HUES48 (cell line): ENCODE measurements around the gene CYP46A1.
A peak's percentile ranks its signal among the peaks of the same experiment; 100 is the strongest.

Source experiments
- H3K27ac ChIP-seq: one replicate; pipeline ENCODE4 v1.7.0; 2013; ENCODE audit warnings: low read depth, low read length, inconsistent platforms
- H3K27me3 ChIP-seq: 2 replicates; pipeline ENCODE4 v1.6.1; 2013; ENCODE audit warnings: mild to moderate bottlenecking, low read length; ENCODE audit not compliant: control insufficient read depth, insufficient read depth
- H3K36me3 ChIP-seq: 2 replicates; pipeline ENCODE4 v1.6.1; 2013; ENCODE audit warnings: low read length; ENCODE audit not compliant: control insufficient read depth, insufficient read depth
- H3K4me1 ChIP-seq: 2 replicates; pipeline ENCODE4 v1.6.1; 2013; ENCODE audit warnings: mild to moderate bottlenecking, low read length; ENCODE audit not compliant: control insufficient read depth, insufficient read depth
- H3K4me3 ChIP-seq: 2 replicates; pipeline ENCODE4 v1.5.1; 2013; ENCODE audit warnings: mild to moderate bottlenecking, low read depth, low read length
- H3K9ac ChIP-seq: 2 replicates; pipeline ENCODE4 v1.6.1; 2013; ENCODE audit warnings: mild to moderate bottlenecking, low read depth, low read length, moderate library complexity
- H3K9me3 ChIP-seq: 2 replicates; pipeline ENCODE4 v1.6.1; 2013; ENCODE audit warnings: low read length; ENCODE audit not compliant: control insufficient read depth, insufficient read depth

Gene CYP46A1

GRCh38 chr14:99667045-99667444 lies 17.1 kb upstream of the CYP46A1 start:
- Histone ChIP-seq H3K9ac (no peak overlapping the region), H3K27me3 (no peaks in the 10 kb centered on the region), H3K36me3 (no peaks in the 10 kb centered on the region; the same call in 1 of the 2 replicates), H3K9me3 (no peaks in the 10 kb centered on the region), H3K27ac (no peak overlapping the region), H3K4me1 (peaks cover 54% of the 10 kb centered on the region), H3K4me3 (no peak overlapping the region)

- Histone ChIP-seq H3K4me1 (peaks cover 59% of the 10 kb centered on the region), H3K27ac (no peak overlapping the region)
These were observed 16.3 kb upstream of the CYP46A1 start for GRCh38 chr14:99667821-99668220.

DNA sequence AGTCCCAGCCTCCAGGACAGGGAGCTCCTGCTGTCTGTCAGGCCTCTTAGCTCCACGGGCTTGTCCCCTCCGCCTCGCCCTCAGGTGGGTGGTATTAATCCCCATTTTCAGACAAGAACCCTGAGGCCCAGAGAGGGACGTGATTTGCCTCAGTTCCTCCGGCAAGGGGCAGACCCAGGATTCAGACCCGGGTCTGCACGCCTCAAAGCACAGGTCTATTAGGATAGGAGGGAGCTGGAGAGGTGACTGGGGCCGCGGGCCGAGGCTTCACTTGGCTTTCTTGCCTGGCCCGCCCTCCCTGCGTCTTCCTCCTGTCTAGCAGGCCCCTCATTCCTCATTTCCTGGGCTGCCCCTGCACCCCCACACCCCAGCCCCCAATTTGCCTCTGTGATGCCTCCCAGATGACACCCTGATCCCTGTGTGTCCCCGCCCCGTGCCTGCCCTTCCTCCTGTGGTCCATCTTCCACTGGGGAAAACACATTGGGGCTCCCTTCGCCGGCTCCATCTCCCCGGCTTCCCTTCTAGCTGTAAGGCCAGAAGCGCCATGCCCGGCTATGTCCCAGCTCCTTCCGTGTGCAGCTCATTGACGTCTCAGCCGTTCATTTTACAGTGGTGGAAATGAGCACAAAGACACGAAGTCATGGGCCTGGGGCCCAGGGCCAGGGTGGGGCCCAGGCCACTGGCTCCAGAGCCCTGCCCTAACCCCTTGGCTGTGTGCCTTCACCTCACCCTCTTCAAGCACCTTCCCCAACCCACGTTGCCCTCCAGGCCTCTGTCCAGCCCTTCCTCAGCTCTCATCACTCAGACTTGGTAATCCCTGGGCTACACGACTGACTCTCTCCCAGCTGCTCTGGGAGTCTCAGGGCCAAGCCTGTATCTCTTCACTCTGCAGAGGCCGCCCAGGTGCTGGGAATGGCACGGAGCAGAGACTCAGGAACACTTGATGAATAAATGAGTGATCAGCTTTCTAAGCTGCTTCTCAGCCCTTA lies 15.5 kb upstream of the CYP46A1 start:
- no peaks in the 10 kb centered on the region for H3K27me3 ChIP-seq
- peaks cover 57% of the 10 kb centered on the region for H3K4me1 ChIP-seq
- H3K9me3 ChIP-seq: no peaks in the 10 kb centered on the region
- no peak overlapping the region for H3K27ac ChIP-seq
- H3K4me3 ChIP-seq: no peak overlapping the region
- no peaks in the 10 kb centered on the region for H3K36me3 ChIP-seq
- H3K9ac ChIP-seq: no peak overlapping the region

More at GRCh38 chr14:99667821-99668220, 16.3 kb upstream of the CYP46A1 start:
- Histone ChIP-seq H3K4me3 (no peak overlapping the region), H3K9me3 (no peaks in the 10 kb centered on the region), H3K36me3 (no peaks in the 10 kb centered on the region), H3K27me3 (no peaks in the 10 kb centered on the region), H3K9ac (no peak overlapping the region)

DNA sequence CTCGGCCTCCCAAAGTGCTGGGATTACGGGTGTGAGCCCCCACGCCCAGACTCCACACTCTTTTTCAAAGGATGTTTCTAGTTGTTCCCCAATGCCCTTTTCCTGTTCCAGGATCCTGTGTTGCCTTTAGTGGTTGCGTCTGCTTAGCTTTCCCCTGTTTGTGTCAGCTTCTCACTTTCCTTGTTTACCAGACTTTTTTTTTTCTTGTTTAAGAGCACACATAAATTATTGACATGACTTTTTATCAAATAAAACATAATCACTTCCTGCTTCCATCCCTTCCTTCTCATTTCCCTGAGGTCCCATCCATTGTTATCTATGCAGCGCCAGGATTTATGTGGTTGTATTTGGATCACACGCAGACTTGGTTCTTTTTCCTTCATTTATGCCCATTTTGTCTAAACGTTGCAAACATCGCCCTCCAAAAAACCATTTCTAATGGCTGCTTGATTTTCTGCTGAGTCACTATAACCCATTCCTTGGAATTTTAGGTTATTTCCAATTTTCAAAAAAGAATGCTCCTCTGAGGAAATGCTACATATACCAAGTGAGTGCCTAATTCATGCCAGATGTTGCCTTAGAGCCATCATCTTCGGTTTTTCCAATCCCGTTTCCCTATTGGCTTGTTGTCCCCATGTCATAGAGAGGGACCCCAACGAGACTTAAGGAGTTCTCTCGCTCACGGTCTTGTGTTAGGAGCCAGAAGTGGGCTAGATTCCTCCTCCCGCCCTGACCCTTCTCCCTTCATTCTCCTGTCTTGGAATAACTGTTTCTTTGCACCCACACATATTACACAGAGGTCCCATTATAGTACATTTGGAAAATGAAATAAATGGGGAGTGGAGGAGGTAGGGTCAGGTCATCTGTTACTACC lies 13.5 kb upstream of the CYP46A1 start:
- Histone ChIP-seq H3K4me1 (peaks cover 42% of the 10 kb centered on the region), H3K9ac (no peak overlapping the region), H3K27ac (peak overlapping the region; percentile 94), H3K27me3 (no peaks in the 10 kb centered on the region), H3K36me3 (no peaks in the 10 kb centered on the region), H3K4me3 (no peak overlapping the region), H3K9me3 (no peaks in the 10 kb centered on the region)

- Histone ChIP-seq H3K4me1 (peaks cover 36% of the 10 kb centered on the region), H3K27ac (peak overlapping the region; percentile 94), H3K36me3 (no peaks in the 10 kb centered on the region), H3K9ac (peak overlapping the region; percentile 37; the same call in 1 of the 2 replicates), H3K4me3 (no peak overlapping the region), H3K27me3 (no peaks in the 10 kb centered on the region), H3K9me3 (no peaks in the 10 kb centered on the region)
These were observed 12.6 kb upstream of the CYP46A1 start for GRCh38 chr14:99671235-99672224.

DNA sequence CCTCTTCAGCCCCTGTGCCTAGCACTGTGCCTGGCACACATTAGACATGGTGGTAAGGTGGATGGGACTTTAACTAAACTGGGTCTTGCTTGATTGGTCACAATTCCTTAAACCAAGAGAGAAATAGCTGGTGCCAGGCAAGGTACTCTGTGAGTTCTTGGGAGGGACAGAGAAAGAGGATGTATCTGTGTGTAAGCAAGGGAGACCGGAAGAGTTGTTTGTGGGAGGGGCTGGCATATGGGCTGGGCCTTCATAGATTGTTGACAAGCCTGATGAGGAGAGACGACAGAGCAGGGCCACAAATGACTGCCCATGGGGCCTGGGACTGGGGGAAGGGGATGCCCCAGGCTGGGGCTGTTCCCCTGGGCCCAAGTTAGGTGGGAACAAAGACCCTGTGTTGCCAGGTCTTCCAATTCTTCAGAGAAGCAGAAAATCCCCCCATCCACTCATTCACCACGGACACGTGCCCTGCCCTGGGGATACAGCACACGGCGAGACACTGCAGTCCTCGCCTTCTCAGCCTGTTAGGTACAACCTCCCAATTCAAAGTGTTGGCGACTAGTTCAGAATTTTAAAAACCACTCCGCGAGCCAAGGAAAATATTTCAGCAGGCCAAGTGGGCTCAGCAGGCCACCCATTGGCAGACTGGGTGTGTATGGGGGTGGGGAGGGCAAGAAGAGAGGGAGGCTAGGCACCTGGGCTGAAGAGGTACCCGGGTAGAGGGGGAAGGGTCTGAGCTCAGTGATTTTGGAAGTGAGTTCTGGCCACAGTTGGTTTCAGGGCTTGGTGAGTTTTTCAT lies 11.4 kb upstream of the CYP46A1 start:
- Histone ChIP-seq H3K4me3 (no peak overlapping the region), H3K36me3 (no peaks in the 10 kb centered on the region), H3K9me3 (peaks cover 6% of the 10 kb centered on the region), H3K4me1 (peaks cover 30% of the 10 kb centered on the region), H3K9ac (no peak overlapping the region), H3K27me3 (no peaks in the 10 kb centered on the region), H3K27ac (peak overlapping the region; percentile 94)

- no peaks in the 10 kb centered on the region for H3K36me3 ChIP-seq
- peaks cover 12% of the 10 kb centered on the region for H3K9me3 ChIP-seq
- H3K9ac ChIP-seq: no peak overlapping the region
- H3K4me3 ChIP-seq: no peak overlapping the region
- H3K27me3 ChIP-seq: no peaks in the 10 kb centered on the region
- peaks cover 30% of the 10 kb centered on the region for H3K4me1 ChIP-seq
- H3K27ac ChIP-seq: no peak overlapping the region
These were observed 10.6 kb upstream of the CYP46A1 start for GRCh38 chr14:99673305-99674063.

DNA sequence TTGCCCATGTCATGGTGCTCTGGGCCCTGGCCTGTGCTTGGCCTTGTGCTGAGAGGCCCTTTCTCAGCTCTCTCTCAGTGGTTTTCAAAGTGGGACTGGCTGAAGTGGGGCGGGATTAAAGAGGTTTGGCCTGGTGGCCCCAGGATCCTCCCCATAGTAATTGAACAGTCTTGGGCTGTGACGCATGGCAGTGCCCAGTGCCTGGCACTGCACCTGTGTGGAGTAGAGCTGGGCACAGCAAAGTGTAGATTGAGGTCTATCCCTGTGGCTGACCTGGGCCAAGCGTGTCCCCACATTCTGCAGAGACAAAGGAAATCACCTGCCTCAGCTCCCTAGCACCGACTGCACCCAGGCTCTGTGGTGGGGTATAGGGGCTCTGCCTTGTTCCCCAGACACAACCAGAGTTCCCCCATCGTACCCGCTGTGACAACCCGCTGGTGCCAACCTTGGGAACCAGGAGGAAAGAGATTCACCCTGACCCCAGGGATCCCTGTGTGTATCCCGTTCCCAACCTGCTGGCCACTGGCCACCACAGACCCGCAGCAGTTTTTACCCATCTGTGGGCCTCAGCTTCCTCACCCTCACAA lies 9.9 kb upstream of the CYP46A1 start:
- Histone ChIP-seq H3K9me3 (peaks cover 12% of the 10 kb centered on the region), H3K36me3 (no peaks in the 10 kb centered on the region), H3K27ac (no peak overlapping the region), H3K27me3 (no peaks in the 10 kb centered on the region), H3K9ac (no peak overlapping the region), H3K4me1 (peaks cover 30% of the 10 kb centered on the region), H3K4me3 (no peak overlapping the region)

DNA sequence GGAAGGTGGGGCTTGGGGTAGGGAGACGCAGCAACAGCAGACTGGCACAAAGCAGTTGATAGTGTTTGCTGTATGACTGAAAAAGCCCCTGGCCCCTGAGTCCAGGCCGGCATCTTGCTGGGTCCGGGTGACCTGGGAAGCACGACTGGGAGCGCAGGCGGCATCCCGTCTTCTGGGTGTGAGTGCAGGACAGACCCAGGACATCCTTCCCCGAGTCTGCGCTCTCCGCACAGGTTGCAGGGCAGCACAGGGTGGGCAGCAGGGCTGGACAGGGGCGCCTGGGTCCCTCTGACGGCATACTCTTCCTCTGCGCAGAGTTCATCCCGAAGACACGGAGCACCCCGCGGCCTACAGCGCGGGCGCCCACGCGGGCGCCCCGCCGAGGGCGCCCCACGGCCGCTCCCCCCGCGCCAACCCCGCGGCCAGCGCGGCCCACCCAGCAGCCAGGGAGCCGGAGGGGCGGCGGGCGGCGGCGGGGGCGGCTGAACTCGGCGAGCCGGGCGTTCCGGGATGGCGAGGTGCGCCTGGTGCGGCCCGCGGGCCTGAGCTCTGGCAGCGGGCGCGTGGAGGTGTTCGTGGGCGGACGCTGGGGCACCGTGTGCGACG lies 9.2 kb upstream of the CYP46A1 start:
- no peak overlapping the region for H3K27ac ChIP-seq
- no peaks in the 10 kb centered on the region for H3K27me3 ChIP-seq
- peaks cover 30% of the 10 kb centered on the region for H3K4me1 ChIP-seq
- H3K9ac ChIP-seq: no peak overlapping the region
- no peaks in the 10 kb centered on the region for H3K36me3 ChIP-seq
- peaks cover 12% of the 10 kb centered on the region for H3K9me3 ChIP-seq
- H3K4me3 ChIP-seq: no peak overlapping the region
